ENCODE measurements around the gene GUCY2F.

The GUCY2F gene

DNA sequence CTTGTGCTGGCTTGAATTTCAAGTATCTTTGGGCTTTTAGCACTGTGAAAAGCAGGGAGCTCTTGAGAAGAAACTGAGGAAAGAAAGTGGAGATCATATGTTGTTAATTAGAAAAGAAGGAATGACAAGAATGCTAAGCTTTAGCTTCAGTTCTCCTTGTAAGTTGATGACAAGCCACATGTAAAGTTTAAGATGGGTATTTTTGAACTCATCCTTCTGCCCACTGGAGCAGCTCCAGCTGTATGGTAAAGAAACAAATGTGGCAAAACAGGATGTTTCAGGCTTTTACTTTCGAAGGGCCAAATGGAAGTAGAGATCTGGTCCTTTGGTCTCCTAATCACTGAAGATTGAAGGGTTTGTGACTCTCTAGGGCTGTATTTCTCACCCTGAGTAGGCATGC is 137.8 kb downstream of the GUCY2F start:
- DNase-seq (ENCODE audit: low read depth in 4 of 4, low spot score in 1 of 4): no peak

DNA sequence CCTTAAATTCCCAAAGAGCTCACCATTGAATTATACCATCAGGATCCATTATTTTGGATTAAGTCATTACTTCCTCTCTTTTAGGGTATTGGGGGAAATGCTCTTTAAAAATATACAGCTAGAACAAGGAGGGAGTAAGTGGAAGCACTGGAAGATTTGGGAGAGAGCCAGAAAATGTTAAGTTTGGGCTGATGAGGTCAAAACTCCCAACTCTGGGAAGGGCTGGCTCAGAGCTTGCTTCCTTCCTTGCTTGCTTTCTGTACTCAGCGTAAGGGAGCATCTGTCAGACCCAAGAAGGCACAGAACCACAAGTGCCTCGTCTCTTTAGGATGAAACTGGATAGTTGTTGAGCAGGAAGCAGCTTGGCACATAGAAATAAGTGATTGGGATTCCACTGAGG is 138.2 kb downstream of the GUCY2F start:
- DNase-seq (ENCODE audit: low read depth in 4 of 4, low spot score in 1 of 4): no peak

DNA sequence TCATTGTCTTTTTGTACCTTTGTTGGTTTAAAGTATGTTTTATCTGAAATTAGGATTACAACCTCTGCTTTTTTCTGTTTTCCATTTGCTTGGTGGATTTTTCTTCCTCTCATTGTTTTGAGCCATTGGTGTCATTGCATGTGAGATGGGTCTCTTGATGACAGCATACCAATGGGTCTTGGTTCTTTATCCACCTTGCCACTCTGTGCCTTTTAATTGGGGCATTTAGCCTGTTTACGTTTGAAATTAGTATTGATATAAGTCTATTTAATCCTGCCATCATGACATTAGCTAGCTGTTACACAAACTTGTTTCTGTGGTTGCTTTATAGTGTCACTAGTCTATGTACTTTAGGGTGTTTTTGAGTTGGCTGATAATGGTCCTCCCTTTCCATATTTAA is 145.7 kb downstream of the GUCY2F start:
- no peak for DNase-seq (ENCODE audit: low read depth in 4 of 4, low spot score in 1 of 4)

DNA sequence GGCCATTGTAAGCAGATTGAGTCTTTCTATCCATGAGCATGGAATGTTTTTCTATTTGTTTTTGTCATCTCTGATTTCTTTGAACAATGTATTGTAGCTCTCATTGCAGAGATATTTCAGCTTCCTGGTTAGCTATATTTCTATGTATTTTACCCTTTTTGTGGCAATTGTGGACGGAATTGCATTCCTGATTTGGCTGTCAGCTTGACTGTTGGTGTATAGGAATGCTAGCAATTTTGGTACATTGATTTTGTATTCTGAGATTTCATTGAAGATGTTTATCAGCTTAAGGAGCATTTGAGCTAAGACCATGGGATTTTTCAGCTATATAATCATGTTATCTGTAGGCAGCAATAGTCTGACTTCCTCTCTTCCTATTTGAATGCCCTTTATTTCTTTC is 154.6 kb downstream of the GUCY2F start:
- DNase-seq (ENCODE audit: low read depth in 4 of 4, low spot score in 1 of 4): no peak

Measured in stimulated activated CD4-positive, alpha-beta T cell treated with anti-CD3 and anti-CD28 coated beads, Interleukin-1b, Interleukin-23, amount 100 ng/mL, for 24 hours (primary cell).